SK-N-MC (cell line): ENCODE data around the gene FGF2.

Source experiments
- EZH2 ChIP-seq: fragments of 200-600 bp; sonication (generic); IDR thresholded peaks from one replicate; pipeline ENCODE4 v1.6.1; 2017; ENCODE audit warnings: antibody characterized with exemption
- POLR2AphosphoS5 ChIP-seq: IDR thresholded peaks from 2 replicates; pipeline ENCODE4 v1.6.1; 2012; ENCODE audit warnings: mild to moderate bottlenecking, low read depth, low read length, borderline replicate concordance

DNA sequence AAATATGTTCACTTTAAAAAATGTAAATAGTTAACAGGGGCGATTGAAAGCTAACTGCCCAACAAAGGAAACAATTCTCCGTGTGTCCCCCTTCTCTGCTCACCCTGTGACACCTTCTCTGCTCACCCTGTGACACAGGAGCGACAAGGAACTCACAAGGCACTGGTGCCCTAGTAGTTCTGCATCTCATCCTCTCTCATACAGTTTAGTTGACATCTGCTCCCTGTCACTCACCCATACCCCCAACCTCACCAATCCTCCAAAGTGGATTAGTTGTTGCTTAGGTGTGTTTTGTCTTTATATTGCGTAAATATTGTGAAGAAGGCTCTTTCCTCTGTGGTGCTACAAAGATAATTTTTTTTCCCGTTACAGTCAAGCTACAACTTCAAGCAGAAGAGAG lies 49.3 kb downstream of the FGF2 start:
- no peak for TF ChIP-seq EZH2
- no peak for TF ChIP-seq POLR2AphosphoS5
